Activated CD8-positive, alpha-beta memory T cell treated with anti-CD3 and anti-CD28 coated beads, Interleukin-2, amount 50 U/mL, for 1 hour (primary cell): ENCODE measurements around the gene EFNA3.

Source experiments
- DNase-seq: peaks from one replicate; pipeline ENCODE4 v3.0.0-alpha.2; 2020; ENCODE audit errors: extremely low read depth

Gene EFNA3

GRCh38 chr1:155048449-155049334 lies 29.9 kb upstream of the EFNA3 start:
- no peak for DNase-seq

- no peak for DNase-seq
Measured at GRCh38 chr1:155049651-155050559, 28.7 kb upstream of the EFNA3 start.

- no peak for DNase-seq
Measured at GRCh38 chr1:155050560-155051341, 27.9 kb upstream of the EFNA3 start, which contains the start of gene ADAM15. Gene ADAM15, plus strand, starts transcription at chr1:155051316. Its CDS starts 71 bp downstream, at chr1:155051387.

GRCh38 chr1:155051342-155051776 lies 27.3 kb upstream of the EFNA3 start:
- DNase-seq: no peak

- DNase-seq: no peak
Measured at GRCh38 chr1:155051777-155052398, 26.7 kb upstream of the EFNA3 start.

GRCh38 chr1:155052439-155053395 lies 25.9 kb upstream of the EFNA3 start:
- no peak for DNase-seq

- no peak for DNase-seq
Measured at GRCh38 chr1:155053531-155054105, 25.0 kb upstream of the EFNA3 start.

- DNase-seq: no peak
Measured at GRCh38 chr1:155057104-155057503, 21.5 kb upstream of the EFNA3 start.

GRCh38 chr1:155057788-155058211 lies 20.8 kb upstream of the EFNA3 start:
- DNase-seq: no peak

GRCh38 chr1:155060736-155061135 lies 17.9 kb upstream of the EFNA3 start:
- no peak for DNase-seq

- DNase-seq: peak; percentile 68
Measured at GRCh38 chr1:155061381-155062150, 17.1 kb upstream of the EFNA3 start.

GRCh38 chr1:155062151-155062686 lies 16.4 kb upstream of the EFNA3 start:
- no peak for DNase-seq

- DNase-seq: no peak
Measured at GRCh38 chr1:155062702-155063411, 15.8 kb upstream of the EFNA3 start.

GRCh38 chr1:155063550-155064110 lies 15.0 kb upstream of the EFNA3 start, which contains the start of gene EFNA4:
Gene EFNA4, plus strand, starts transcription at chr1:155063740. Its CDS starts 84 bp downstream, at chr1:155063824.
- DNase-seq: peak; percentile 54

- DNase-seq: no peak
Measured at GRCh38 chr1:155064111-155064831, 14.4 kb upstream of the EFNA3 start.

- no peak for DNase-seq
Measured at GRCh38 chr1:155064832-155065429, 13.7 kb upstream of the EFNA3 start.
